ENCODE data around the gene MYO5B.
A peak's percentile ranks its signal among the peaks of the same experiment; 100 is the strongest.

MYO5B gene

DNA sequence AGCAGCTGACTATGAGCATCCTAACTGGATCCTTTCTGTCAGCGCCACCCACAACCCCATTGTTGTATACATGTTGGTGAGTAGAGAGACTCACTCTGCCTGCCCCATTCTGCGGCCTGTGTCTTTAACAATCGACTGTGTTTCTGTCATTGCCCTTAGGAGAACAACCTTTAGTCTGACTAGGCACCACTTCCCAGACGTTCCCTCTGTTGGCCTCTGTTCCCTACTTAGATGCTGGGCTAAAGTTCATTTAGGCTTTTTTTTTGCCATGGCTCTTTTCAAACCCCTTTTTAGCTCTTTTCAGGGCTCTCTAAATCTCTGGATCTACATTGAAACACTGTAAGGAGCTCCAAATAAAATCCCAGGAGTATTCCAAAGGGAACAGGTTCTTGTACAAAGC, 361.1 kb downstream of the MYO5B start:
- DNase-seq (ENCODE audit: low spot score), result no peak
- Histone ChIP-seq H3K23ac (ENCODE audit: low read depth, low read length, poor library complexity) (no peak overlapping the region), H3K4ac (ENCODE audit: low read length) (no peak overlapping the region), H3K14ac (ENCODE audit: low read length) (no peak overlapping the region), H3K9ac (ENCODE audit: low read depth, low read length, poor library complexity) (no peak overlapping the region), H3K4me1 (ENCODE audit: control insufficient read depth in 2 of 2, insufficient read depth in 1 of 2, low read depth in 1 of 2, low read length in 2 of 2) (no peaks in the 10 kb centered on the region), H2BK120ac (ENCODE audit: low read depth, low read length) (no peak overlapping the region), H2BK15ac (ENCODE audit: low read length) (no peak overlapping the region), H3K79me1 (ENCODE audit: low read depth, low read length) (no peaks in the 10 kb centered on the region), H3K9me3 (replicated peaks in 1 of 2; ENCODE audit: control insufficient read depth in 2 of 2, insufficient read depth in 1 of 2, low read depth in 1 of 2, low read length in 2 of 2) (peaks cover 0 to 8% of the 10 kb centered on the region in 2 donors), H3K27me3 (ENCODE audit: control insufficient read depth in 3 of 3, insufficient read depth in 3 of 3, low read depth in 1 of 3, low read length in 3 of 3) (no peaks in the 10 kb centered on the region), H4K91ac (ENCODE audit: low read depth, low read length, poor library complexity) (no peak overlapping the region), H3K4me3 (ENCODE audit: low read length in 2 of 2) (no peak overlapping the region), H2AK5ac (ENCODE audit: low read depth, low read length) (no peak overlapping the region), H3K36me3 (replicated peaks in 1 of 2; ENCODE audit: control insufficient read depth in 2 of 2, insufficient read depth in 2 of 2, low read length in 2 of 2) (no peaks in the 10 kb centered on the region), H3K18ac (ENCODE audit: low read length) (no peak overlapping the region), H3K4me2 (ENCODE audit: insufficient read depth, low read length, poor library complexity, severe bottlenecking) (no peak overlapping the region), H2BK5ac (ENCODE audit: low read length) (no peak overlapping the region), H3K27ac (replicated peaks; ENCODE audit: low read length) (no peak overlapping the region), H4K8ac (ENCODE audit: low read depth, low read length) (no peak overlapping the region), H2BK12ac (ENCODE audit: low read length) (no peak overlapping the region), H2AFZ (ENCODE audit: low read length) (no peak overlapping the region)
- no CpG with 5 or more reads among the region's 4 CpGs for WGBS, 2 donors (ENCODE audit: extremely low coverage in 2 of 2, insufficient read length in 2 of 2, insufficient replicate concordance in 1 of 2)

DNA sequence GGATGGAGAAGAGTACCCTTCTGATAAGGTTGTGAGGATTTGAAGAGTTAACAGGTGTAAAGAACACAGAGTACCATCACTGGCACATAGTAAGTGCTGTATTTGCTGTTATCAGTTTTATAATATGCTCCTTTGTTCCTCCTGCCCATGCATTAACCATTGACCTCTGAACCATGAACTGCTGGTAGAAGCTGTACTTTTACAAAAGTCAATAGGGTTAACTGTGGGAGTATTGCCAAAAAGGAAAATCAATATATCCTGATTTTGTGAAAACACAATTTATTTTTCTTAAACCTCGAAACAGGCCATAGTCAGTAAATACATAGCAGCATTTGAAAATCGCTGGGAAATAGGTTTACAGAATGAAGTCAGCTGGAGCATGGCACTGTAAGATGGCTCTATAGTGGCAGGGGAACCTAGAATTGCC, 362.7 kb downstream of the MYO5B start:
- whole genome bisulfite sequencing, 2 donors (ENCODE audit: extremely low coverage in 2 of 2, insufficient read length in 2 of 2, insufficient replicate concordance in 1 of 2), result no CpG with 5 or more reads among the region's 2 CpGs

DNA sequence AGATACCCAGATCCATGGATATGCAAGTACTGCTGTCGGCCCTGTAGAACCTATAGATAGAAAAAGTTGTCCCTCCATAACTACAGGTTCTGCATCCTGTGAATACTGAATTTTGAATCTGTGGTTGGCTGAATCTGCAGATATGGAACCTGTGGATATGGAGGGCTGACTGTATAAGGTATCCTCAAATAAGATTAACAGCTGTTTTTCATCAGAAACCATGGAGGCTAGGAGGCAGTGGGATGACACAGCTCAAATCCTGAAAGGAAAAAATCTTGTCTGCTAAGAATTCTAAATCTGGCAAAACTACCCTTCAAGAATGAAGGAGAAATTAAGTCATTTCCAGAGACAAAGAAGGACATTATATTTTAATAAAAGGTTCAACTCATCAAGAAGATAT, 367.0 kb downstream of the MYO5B start:
- no peak overlapping the region for H2BK120ac ChIP-seq (ENCODE audit: low read depth, low read length)
- H3K18ac ChIP-seq (ENCODE audit: low read length), result no peak overlapping the region
- H2BK12ac ChIP-seq (ENCODE audit: low read length), result no peak overlapping the region
- no peak overlapping the region for H2AFZ ChIP-seq (ENCODE audit: low read length)
- no peaks in the 10 kb centered on the region for H3K4me1 ChIP-seq (ENCODE audit: control insufficient read depth in 2 of 2, insufficient read depth in 1 of 2, low read depth in 1 of 2, low read length in 2 of 2)
- H3K4ac ChIP-seq (ENCODE audit: low read length), result no peak overlapping the region
- no peak for DNase-seq (ENCODE audit: low spot score)
- no peak overlapping the region for H2AK5ac ChIP-seq (ENCODE audit: low read depth, low read length)
- H3K14ac ChIP-seq (ENCODE audit: low read length), result no peak overlapping the region
- no peak overlapping the region for H3K23ac ChIP-seq (ENCODE audit: low read depth, low read length, poor library complexity)
- peaks cover 10 to 27% of the 10 kb centered on the region in 2 donors for H3K9me3 ChIP-seq (replicated peaks in 1 of 2; ENCODE audit: control insufficient read depth in 2 of 2, insufficient read depth in 1 of 2, low read depth in 1 of 2, low read length in 2 of 2)
- H3K27me3 ChIP-seq (ENCODE audit: control insufficient read depth in 3 of 3, insufficient read depth in 3 of 3, low read depth in 1 of 3, low read length in 3 of 3), result no peaks in the 10 kb centered on the region
- no peak overlapping the region for H4K91ac ChIP-seq (ENCODE audit: low read depth, low read length, poor library complexity)
- H3K27ac ChIP-seq (replicated peaks; ENCODE audit: low read length), result no peak overlapping the region
- WGBS, 2 donors (ENCODE audit: extremely low coverage in 2 of 2, insufficient read length in 2 of 2, insufficient replicate concordance in 1 of 2), result no CpG with 5 or more reads among the region's 1 CpG
- H3K4me2 ChIP-seq (ENCODE audit: insufficient read depth, low read length, poor library complexity, severe bottlenecking), result no peak overlapping the region
- no peak overlapping the region for H3K4me3 ChIP-seq (ENCODE audit: low read length in 2 of 2)
- H3K36me3 ChIP-seq (replicated peaks in 1 of 2; ENCODE audit: control insufficient read depth in 2 of 2, insufficient read depth in 2 of 2, low read length in 2 of 2), result no peaks in the 10 kb centered on the region
- peaks cover 2% of the 10 kb centered on the region for H3K79me1 ChIP-seq (ENCODE audit: low read depth, low read length)
- no peak overlapping the region for H2BK15ac ChIP-seq (ENCODE audit: low read length)
- H3K9ac ChIP-seq (ENCODE audit: low read depth, low read length, poor library complexity), result no peak overlapping the region
- no peak overlapping the region for H4K8ac ChIP-seq (ENCODE audit: low read depth, low read length)
- no peak overlapping the region for H2BK5ac ChIP-seq (ENCODE audit: low read length)

More for the DNA sequence above, 362.7 kb downstream of the MYO5B start:
- Histone ChIP-seq H4K8ac (ENCODE audit: low read depth, low read length) (no peak overlapping the region), H3K23ac (ENCODE audit: low read depth, low read length, poor library complexity) (no peak overlapping the region), H3K9ac (ENCODE audit: low read depth, low read length, poor library complexity) (no peak overlapping the region), H4K91ac (ENCODE audit: low read depth, low read length, poor library complexity) (no peak overlapping the region), H2BK15ac (ENCODE audit: low read length) (no peak overlapping the region), H3K36me3 (replicated peaks in 1 of 2; ENCODE audit: control insufficient read depth in 2 of 2, insufficient read depth in 2 of 2, low read length in 2 of 2) (no peaks in the 10 kb centered on the region), H3K79me1 (ENCODE audit: low read depth, low read length) (no peaks in the 10 kb centered on the region), H2BK12ac (ENCODE audit: low read length) (no peak overlapping the region), H3K4me3 (ENCODE audit: low read length in 2 of 2) (no peak overlapping the region), H3K18ac (ENCODE audit: low read length) (no peak overlapping the region), H2AFZ (ENCODE audit: low read length) (no peak overlapping the region), H3K4me1 (ENCODE audit: control insufficient read depth in 2 of 2, insufficient read depth in 1 of 2, low read depth in 1 of 2, low read length in 2 of 2) (no peaks in the 10 kb centered on the region), H2BK5ac (ENCODE audit: low read length) (no peak overlapping the region), H3K4me2 (ENCODE audit: insufficient read depth, low read length, poor library complexity, severe bottlenecking) (no peak overlapping the region), H2BK120ac (ENCODE audit: low read depth, low read length) (no peak overlapping the region), H3K27ac (replicated peaks; ENCODE audit: low read length) (no peak overlapping the region), H2AK5ac (ENCODE audit: low read depth, low read length) (no peak overlapping the region), H3K27me3 (ENCODE audit: control insufficient read depth in 3 of 3, insufficient read depth in 3 of 3, low read depth in 1 of 3, low read length in 3 of 3) (no peaks in the 10 kb centered on the region), H3K14ac (ENCODE audit: low read length) (no peak overlapping the region), H3K4ac (ENCODE audit: low read length) (no peak overlapping the region), H3K9me3 (replicated peaks in 1 of 2; ENCODE audit: control insufficient read depth in 2 of 2, insufficient read depth in 1 of 2, low read depth in 1 of 2, low read length in 2 of 2) (peaks cover 4 to 17% of the 10 kb centered on the region in 2 donors)
- DNase-seq (ENCODE audit: low spot score), result no peak

DNA sequence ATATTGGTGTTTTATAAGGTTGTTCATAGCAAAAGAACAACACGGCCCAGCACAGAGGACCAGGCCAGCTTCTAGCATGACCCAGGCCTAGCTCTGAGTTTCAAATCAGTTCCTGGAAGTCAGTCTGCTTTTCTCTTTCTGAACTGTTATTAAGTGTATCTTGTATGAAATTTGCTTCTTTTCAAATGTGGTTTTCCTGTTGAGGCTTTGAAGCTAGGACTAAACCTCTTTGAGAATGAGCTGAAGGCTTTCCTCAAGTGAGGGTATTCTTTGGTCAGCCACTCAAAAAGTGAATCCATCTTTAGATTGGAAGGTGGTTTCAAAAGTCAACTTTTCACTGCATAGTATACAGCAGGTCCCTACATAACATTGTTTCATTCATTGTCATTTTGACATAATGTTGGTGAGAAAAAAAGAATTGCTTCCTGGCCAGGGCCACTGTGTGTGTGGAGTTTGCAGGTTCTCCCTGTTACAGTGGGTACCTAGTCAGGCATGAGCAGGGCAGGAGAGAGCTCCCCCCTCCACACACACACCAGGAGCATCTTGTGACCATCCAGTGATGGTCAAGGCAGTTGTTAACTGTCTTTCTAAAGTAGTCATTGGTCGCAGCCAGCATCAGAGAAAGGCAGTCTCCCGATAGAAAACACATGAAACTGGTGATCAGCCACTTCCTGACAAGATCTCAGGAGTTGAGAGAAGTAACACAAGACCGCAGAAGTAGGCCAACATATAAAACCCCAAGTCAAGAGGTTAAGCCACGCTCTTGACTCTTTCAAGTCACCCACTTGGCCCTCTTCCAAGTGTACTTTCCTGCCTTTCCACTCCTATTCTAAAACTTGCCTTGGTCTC, 374.9 kb downstream of the MYO5B start:
- Histone ChIP-seq H3K79me1 (ENCODE audit: low read depth, low read length) (no peaks in the 10 kb centered on the region), H2BK15ac (ENCODE audit: low read length) (no peak overlapping the region), H3K18ac (ENCODE audit: low read length) (no peak overlapping the region), H2AFZ (ENCODE audit: low read length) (no peak overlapping the region), H4K91ac (ENCODE audit: low read depth, low read length, poor library complexity) (no peak overlapping the region), H3K9me3 (replicated peaks in 1 of 2; ENCODE audit: control insufficient read depth in 2 of 2, insufficient read depth in 1 of 2, low read depth in 1 of 2, low read length in 2 of 2) (peaks cover 0 to 2% of the 10 kb centered on the region in 2 donors), H3K4ac (ENCODE audit: low read length) (no peak overlapping the region), H3K27ac (replicated peaks; ENCODE audit: low read length) (no peak overlapping the region), H3K4me3 (ENCODE audit: low read length in 2 of 2) (no peak overlapping the region), H2BK120ac (ENCODE audit: low read depth, low read length) (no peak overlapping the region), H3K4me2 (ENCODE audit: insufficient read depth, low read length, poor library complexity, severe bottlenecking) (no peak overlapping the region), H2AK5ac (ENCODE audit: low read depth, low read length) (no peak overlapping the region), H2BK5ac (ENCODE audit: low read length) (no peak overlapping the region), H4K8ac (ENCODE audit: low read depth, low read length) (no peak overlapping the region), H3K27me3 (ENCODE audit: control insufficient read depth in 3 of 3, insufficient read depth in 3 of 3, low read depth in 1 of 3, low read length in 3 of 3) (no peaks in the 10 kb centered on the region), H3K9ac (ENCODE audit: low read depth, low read length, poor library complexity) (no peak overlapping the region), H2BK12ac (ENCODE audit: low read length) (no peak overlapping the region), H3K4me1 (ENCODE audit: control insufficient read depth in 2 of 2, insufficient read depth in 1 of 2, low read depth in 1 of 2, low read length in 2 of 2) (peaks cover 1 to 2% of the 10 kb centered on the region in 2 donors), H3K23ac (ENCODE audit: low read depth, low read length, poor library complexity) (no peak overlapping the region), H3K14ac (ENCODE audit: low read length) (peak overlapping the region; percentile 58), H3K36me3 (replicated peaks in 1 of 2; ENCODE audit: control insufficient read depth in 2 of 2, insufficient read depth in 2 of 2, low read length in 2 of 2) (peaks cover 0 to 11% of the 10 kb centered on the region in 2 donors)
- WGBS, 2 donors (ENCODE audit: extremely low coverage in 2 of 2, insufficient read length in 2 of 2, insufficient replicate concordance in 1 of 2), result no CpG with 5 or more reads among the region's 5 CpGs
- no peak for DNase-seq (ENCODE audit: low spot score)
